Muscle layer of colon (tissue), 2 donors: ENCODE data around the gene ARRDC4.
"Not testable (repeated sequence)": the region's sequence is repeated elsewhere in the genome, so short reads cannot be mapped to it uniquely, and the experiment has no call there.

ENCODE experiments used
- H3K27ac ChIP-seq: one replicate; pipeline ENCODE4 v1.7.0; 2013; ENCODE audit warnings: low read depth, mild to moderate bottlenecking, low read length, moderate library complexity
- H3K27me3 ChIP-seq, 2 donors: one replicate each; pipeline ENCODE4 v1.7.0; 2013; ENCODE audit warnings: low read length in 2 of 2, mild to moderate bottlenecking in 2 of 2; ENCODE audit not compliant: insufficient read depth in 2 of 2, control insufficient read depth in 1 of 2
- H3K36me3 ChIP-seq: one replicate; pipeline ENCODE4 v1.7.0; 2013; ENCODE audit warnings: mild to moderate bottlenecking, low read length; ENCODE audit not compliant: insufficient read depth
- H3K4me1 ChIP-seq: one replicate; pipeline ENCODE4 v1.7.0; 2013; ENCODE audit warnings: mild to moderate bottlenecking, low read length; ENCODE audit not compliant: insufficient read depth
- H3K4me3 ChIP-seq, 2 donors: one replicate each; pipeline ENCODE4 v1.7.0; 2013; ENCODE audit warnings: low read length in 2 of 2, low read depth in 1 of 2, mild to moderate bottlenecking in 1 of 2, moderate library complexity in 1 of 2
- H3K9ac ChIP-seq: one replicate; pipeline ENCODE4 v1.7.0; 2013; ENCODE audit warnings: low read length
- H3K9me3 ChIP-seq: one replicate; pipeline ENCODE4 v1.7.0; 2013; ENCODE audit warnings: mild to moderate bottlenecking, low read length
- donor health status: abdominal sarcoma.
- donor health status: Adenocarcinoma of cecum.

The ARRDC4 gene

GRCh38 chr15:97967881-97968280 lies 7.4 kb downstream of the ARRDC4 start:
- H3K27ac ChIP-seq: no peak overlapping the region
- peaks cover 58% of the 10 kb centered on the region for H3K36me3 ChIP-seq
- no peak overlapping the region for H3K4me3 ChIP-seq
- no peaks in the 10 kb centered on the region for H3K27me3 ChIP-seq
- no peaks in the 10 kb centered on the region for H3K9me3 ChIP-seq
- H3K4me1 ChIP-seq: peaks cover 73% of the 10 kb centered on the region
- H3K9ac ChIP-seq: no peak overlapping the region

- Histone ChIP-seq H3K9ac (no peak overlapping the region), H3K27me3 (no peaks in the 10 kb centered on the region), H3K36me3 (peaks cover 57% of the 10 kb centered on the region), H3K9me3 (no peaks in the 10 kb centered on the region), H3K27ac (no peak overlapping the region), H3K4me1 (peaks cover 68% of the 10 kb centered on the region), H3K4me3 (no peak overlapping the region)
These were observed 7.9 kb downstream of the ARRDC4 start for GRCh38 chr15:97968380-97968779.

DNA sequence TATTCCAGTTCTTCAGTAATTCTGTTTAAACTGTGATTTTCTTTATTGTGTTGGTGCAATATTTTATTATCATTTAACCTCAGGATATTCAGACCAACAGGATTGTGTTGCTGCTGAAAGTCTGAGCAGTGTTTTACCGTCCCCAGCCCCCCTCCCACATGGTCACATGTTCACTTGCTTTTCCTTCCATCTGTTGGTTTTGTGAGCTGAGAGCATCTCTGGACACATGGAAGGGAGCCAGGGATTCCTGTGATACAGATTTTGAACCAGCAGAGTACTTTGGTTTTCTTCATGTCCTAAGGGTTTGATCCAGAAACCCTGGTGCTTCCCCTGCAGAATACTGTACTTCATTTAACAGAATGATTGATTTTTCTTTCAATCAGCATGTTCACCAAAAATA lies 11.9 kb downstream of the ARRDC4 start:
- no peak overlapping the region for H3K27ac ChIP-seq
- H3K27me3 ChIP-seq: no peaks in the 10 kb centered on the region
- H3K4me1 ChIP-seq: peaks cover 31% of the 10 kb centered on the region
- no peak overlapping the region for H3K4me3 ChIP-seq
- H3K9me3 ChIP-seq: no peaks in the 10 kb centered on the region
- peaks cover 41% of the 10 kb centered on the region for H3K36me3 ChIP-seq
- no peak overlapping the region for H3K9ac ChIP-seq

GRCh38 chr15:97976129-97976528 lies 15.6 kb downstream of the ARRDC4 start:
- Histone ChIP-seq H3K27me3 (no peaks in the 10 kb centered on the region), H3K9ac (no peak overlapping the region), H3K4me1 (peaks cover 29% of the 10 kb centered on the region), H3K27ac (no peak overlapping the region), H3K9me3 (no peaks in the 10 kb centered on the region), H3K4me3 (no peak overlapping the region), H3K36me3 (peaks cover 18% of the 10 kb centered on the region)

GRCh38 chr15:97976766-97977503 lies 16.4 kb downstream of the ARRDC4 start:
- H3K27ac ChIP-seq: no peak overlapping the region
- peaks cover 22% of the 10 kb centered on the region for H3K4me1 ChIP-seq
- no peaks in the 10 kb centered on the region for H3K9me3 ChIP-seq
- H3K36me3 ChIP-seq: peaks cover 15% of the 10 kb centered on the region
- H3K9ac ChIP-seq: no peak overlapping the region
- no peaks in the 10 kb centered on the region for H3K27me3 ChIP-seq
- H3K4me3 ChIP-seq: no peak overlapping the region

- Histone ChIP-seq H3K9ac (no peak overlapping the region), H3K27ac (no peak overlapping the region), H3K9me3 (no peaks in the 10 kb centered on the region), H3K4me1 (peaks cover 14% of the 10 kb centered on the region), H3K4me3 (no peak overlapping the region), H3K27me3 (no peaks in the 10 kb centered on the region), H3K36me3 (peaks cover 12% of the 10 kb centered on the region)
These were observed 17.2 kb downstream of the ARRDC4 start for GRCh38 chr15:97977734-97978133.

- no peak overlapping the region for H3K9ac ChIP-seq
- peak overlapping the region; percentile 19 for H3K27ac ChIP-seq
- H3K4me1 ChIP-seq: peaks cover 14% of the 10 kb centered on the region
- H3K36me3 ChIP-seq: peaks cover 16% of the 10 kb centered on the region
- no peaks in the 10 kb centered on the region for H3K27me3 ChIP-seq
- no peak overlapping the region for H3K4me3 ChIP-seq
- H3K9me3 ChIP-seq: no peaks in the 10 kb centered on the region
These were observed 18.1 kb downstream of the ARRDC4 start for GRCh38 chr15:97978401-97979139.

- peaks cover 14% of the 10 kb centered on the region for H3K4me1 ChIP-seq
- H3K36me3 ChIP-seq: peaks cover 13% of the 10 kb centered on the region
- no peak overlapping the region for H3K4me3 ChIP-seq
- H3K9ac ChIP-seq: no peak overlapping the region
- no peaks in the 10 kb centered on the region for H3K27me3 ChIP-seq
- no peak overlapping the region for H3K27ac ChIP-seq
- H3K9me3 ChIP-seq: no peaks in the 10 kb centered on the region
These were observed 18.6 kb downstream of the ARRDC4 start for GRCh38 chr15:97979140-97979520.

DNA sequence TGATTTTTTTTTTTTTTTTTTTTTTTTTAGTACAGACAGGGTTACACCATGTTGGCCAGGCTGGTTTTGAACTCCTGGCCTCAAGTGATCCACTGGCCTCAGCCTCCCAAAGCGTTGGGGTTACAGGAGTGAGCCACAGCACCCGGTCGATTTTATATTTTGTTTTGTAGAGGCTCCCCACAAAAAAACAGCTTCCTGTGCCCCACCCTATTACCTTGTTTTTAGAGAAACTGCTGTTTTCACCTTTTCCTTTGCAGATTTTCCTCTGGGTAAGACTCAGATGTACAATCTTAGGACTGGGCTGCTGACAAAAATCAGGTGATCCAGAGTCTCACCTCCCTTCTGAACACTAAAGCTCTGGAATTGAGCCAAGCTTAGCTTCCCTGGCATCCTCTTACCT lies 20.6 kb downstream of the ARRDC4 start:
- H3K27me3 ChIP-seq: no peaks in the 10 kb centered on the region
- H3K4me1 ChIP-seq: peaks cover 14% of the 10 kb centered on the region
- H3K9ac ChIP-seq: no peak overlapping the region
- H3K9me3 ChIP-seq: no peaks in the 10 kb centered on the region
- peaks cover 11% of the 10 kb centered on the region for H3K36me3 ChIP-seq
- no peak overlapping the region for H3K27ac ChIP-seq
- no peak overlapping the region for H3K4me3 ChIP-seq

DNA sequence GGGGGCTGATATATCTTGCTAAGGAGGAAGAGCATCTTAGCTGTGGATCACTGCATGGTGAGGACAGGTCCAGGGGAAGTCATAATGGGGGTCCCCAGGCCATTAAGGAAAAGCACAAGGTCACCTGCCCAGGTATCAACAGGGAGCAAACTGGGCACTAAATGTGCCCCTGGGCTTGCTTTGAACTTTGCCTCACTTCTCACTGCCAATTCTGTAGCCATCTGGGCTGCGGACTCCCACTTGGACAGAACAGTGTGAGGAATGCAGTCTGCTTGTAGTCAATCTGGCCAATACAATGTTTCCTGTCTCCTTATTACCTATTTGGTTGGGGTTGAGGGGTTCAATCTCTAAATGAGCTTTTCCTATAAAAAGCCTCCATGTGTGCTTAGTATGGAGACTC lies 21.3 kb downstream of the ARRDC4 start:
- H3K27me3 ChIP-seq: no peaks in the 10 kb centered on the region
- no peak overlapping the region for H3K9ac ChIP-seq
- H3K4me1 ChIP-seq: peaks cover 14% of the 10 kb centered on the region
- H3K27ac ChIP-seq: no peak overlapping the region
- no peak overlapping the region for H3K4me3 ChIP-seq
- peaks cover 11% of the 10 kb centered on the region for H3K36me3 ChIP-seq
- H3K9me3 ChIP-seq: no peaks in the 10 kb centered on the region

DNA sequence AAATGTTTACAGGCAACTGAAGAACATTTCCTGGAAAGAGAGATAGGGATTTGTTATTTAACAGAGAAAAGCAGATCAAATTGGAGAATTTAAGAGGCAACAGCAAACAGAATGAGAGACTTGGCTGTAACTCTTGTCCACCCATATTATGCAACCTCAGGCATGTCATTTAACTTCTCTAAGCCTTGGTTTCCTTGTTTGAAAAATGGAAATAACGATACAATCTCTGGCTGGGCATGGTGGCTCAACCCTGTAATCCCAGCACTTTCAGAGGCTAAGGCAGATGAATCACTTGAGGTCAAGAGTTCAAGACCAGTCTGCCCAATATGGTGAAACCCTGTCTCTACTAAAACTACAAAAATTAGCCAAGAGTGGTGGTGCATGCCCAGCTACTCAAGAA lies 23.7 kb downstream of the ARRDC4 start:
- Histone ChIP-seq H3K36me3 (peaks cover 11% of the 10 kb centered on the region), H3K27ac (no peak overlapping the region), H3K27me3 (no peaks in the 10 kb centered on the region), H3K9me3 (no peaks in the 10 kb centered on the region), H3K4me3 (no peak overlapping the region), H3K9ac (no peak overlapping the region), H3K4me1 (peaks cover 9% of the 10 kb centered on the region)

- H3K9ac ChIP-seq, H3K27me3 ChIP-seq, H3K27ac ChIP-seq, H3K4me3 ChIP-seq, H3K4me1 ChIP-seq, H3K9me3 ChIP-seq: not testable (repeated sequence)
- H3K36me3 ChIP-seq: peaks cover 11% of the 10 kb centered on the region
These were observed 25.5 kb downstream of the ARRDC4 start for GRCh38 chr15:97985979-97986378.
